IPS-NIHi7 (cell line): Measurements from ENCODE around the gene PHF13.

Source experiments
- DNase-seq: peaks from one replicate; pipeline ENCODE4 v3.0.0; 2012; ENCODE audit warnings: mixed read lengths; ENCODE audit errors: extremely low spot score

Gene PHF13

DNA sequence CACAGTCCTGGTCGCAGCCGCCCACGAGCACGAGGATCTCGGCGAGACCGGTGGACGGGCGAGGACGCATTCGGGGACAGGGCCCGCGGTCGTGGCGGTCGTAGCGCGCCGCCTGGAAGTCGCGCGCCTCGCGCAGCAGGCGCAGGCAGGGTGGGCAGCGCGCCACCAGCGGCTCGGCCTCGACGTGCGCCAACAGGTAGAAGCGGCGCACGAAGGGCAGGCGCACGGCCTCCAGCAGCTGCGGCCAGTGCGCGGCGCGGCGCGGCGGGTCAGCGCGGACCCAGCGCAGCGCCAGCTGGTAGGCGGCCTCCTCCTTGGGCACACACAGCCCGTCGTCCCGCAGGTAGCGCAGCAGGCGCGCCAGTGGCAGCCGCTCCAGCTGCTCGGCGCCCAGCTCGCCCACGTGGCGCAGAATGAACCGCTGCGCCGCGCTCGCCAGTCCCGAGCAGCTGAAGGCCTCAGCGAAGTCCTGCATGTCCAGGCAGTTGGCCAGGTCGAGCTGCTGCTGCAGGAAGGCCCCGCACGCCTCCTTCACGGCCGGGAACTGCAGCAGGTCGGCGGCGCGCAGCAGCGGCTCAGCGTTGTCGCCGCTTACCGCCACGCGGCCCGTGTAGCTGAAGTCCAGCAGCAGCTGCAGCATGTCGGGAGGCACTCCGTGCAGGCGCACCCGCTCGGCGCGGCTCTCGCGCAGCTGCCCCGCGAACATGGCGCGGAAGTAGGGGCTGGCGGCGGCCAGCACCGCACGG, 11.4 kb upstream of the PHF13 start:
- no peak for DNase-seq

DNA sequence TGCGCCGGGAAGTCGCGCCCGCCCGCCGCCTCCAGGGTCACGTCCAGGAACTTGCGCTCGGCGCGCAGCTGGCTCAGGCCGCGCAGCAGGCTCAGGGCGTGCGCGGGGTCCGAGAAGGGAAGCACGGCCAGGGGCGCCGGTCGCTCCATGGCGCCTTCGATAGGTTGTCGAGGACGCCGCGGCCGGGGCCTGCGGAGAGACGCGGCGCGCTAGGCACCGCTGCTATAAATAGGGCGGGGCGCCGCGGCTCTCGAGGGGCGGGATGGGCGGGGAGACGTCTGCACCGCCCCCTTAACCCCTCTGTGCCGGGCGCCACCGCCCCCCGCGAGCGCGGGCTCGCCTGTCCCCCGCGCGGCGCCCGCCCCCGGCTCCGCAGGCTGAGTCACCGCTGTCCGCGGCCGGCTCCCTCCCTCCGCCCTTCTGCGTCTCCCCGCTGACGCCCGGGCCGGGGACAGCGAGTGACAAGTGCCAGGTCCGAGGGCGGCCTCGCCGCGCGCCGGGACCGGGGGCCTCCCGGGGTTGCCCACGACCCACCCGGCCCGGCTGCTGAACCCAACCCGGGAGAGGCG, 10.8 kb upstream of the PHF13 start, which contains the start of gene KLHL21:
Gene KLHL21, minus strand, starts transcription at position 201 of the 569 bp plus-strand sequence. Its CDS starts 52 bp downstream, at position 149.
- DNase-seq: peak; percentile 88

DNA sequence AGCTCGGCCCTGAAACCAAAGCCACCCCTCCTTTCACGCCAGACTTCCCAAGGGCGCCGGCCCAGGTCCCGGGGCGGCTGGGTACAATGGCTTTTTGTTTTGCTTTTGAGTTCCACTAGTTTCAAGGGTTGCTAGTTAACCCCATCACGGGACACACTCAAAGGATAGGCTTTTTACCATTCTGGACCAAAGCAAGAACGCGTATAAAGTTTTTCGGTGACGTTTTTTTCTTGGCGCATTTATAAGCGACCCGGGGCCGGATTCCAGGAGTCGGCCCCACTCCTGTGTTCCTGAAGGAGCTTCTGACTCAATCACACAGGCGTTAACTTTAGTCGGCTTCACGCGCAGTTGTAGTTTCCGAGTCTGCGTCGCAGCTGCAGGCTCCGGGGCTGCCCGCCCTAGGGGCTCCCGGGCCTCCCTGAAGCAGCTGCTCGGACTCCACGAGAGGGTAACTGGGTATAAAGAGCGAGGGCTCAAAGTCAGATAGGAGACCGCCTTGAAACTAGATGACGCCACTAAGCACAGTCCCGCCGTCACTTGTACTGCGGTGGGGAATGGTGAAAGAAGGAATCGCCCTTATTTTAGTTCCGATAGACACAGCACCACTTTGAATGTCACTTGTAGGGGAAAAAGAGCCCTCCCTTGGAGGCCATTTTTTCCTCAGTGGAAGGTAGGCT, 10.2 kb upstream of the PHF13 start:
- no peak for DNase-seq

DNA sequence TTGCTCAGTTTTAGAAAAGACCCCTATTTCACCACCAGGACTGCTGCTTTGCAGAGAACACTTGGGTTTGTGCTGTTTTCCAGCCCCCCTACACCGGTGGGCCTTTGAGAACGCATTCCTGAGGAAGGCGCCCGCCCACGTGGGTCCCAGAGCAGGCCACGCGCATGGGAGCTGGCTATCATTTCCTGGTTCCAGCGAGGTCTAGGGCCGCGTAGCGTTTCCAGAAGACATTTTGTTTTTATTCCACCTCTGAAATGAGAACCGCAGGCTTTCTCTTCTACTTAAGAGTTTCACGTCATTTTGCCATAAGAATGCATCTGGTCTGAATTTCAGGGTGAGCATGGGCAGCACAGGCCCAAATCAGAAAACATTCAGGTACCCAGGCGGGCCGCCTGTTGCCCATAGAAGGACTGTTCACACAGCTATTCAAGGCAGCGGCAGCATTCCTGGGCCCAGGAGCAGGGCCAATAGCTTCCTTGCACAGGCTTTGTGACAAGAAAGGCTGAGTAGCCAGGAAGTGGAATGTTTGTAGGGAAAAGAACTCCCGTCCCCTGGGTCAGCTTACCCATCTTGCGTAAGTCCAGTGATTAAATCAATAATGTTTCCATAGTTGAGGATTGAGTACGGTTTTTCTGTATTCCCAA, 9.5 kb upstream of the PHF13 start:
- peak; percentile 69 for DNase-seq

DNA sequence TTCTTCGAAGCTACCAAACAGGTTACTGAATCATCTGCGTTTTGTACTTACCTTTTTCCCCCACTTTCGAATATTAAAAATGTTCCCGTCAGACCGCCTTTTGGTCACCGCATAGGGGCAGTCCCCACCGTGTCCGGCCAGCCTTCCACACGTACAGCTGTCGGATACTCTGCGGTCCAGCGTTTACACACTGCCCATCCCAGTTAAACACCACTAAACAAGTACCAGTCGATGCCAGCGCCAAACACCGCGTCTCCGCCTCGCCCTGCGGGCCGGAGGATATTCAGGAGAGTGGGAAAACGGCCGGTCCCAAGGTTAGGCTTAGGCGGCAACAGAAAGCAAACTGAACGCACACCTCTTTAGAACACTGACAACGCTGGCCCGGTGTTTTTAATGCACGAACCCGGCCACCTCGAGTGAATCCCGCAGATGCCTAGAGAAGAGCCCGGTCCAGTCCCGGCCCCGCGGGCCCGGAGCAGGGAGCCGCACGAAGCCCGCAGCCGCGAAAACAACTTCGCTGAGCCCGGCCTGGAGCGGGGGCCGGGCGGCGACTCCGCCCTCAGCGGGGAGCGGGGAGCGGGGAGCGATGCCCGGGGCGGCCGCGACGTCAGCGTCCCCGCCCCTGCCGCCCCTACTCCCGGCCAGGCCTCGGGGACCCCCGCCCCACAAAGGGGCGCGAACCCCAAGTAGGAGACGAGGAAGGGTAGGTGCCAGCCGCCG, 730 bp upstream of the PHF13 start:
- DNase-seq: no peak

DNA sequence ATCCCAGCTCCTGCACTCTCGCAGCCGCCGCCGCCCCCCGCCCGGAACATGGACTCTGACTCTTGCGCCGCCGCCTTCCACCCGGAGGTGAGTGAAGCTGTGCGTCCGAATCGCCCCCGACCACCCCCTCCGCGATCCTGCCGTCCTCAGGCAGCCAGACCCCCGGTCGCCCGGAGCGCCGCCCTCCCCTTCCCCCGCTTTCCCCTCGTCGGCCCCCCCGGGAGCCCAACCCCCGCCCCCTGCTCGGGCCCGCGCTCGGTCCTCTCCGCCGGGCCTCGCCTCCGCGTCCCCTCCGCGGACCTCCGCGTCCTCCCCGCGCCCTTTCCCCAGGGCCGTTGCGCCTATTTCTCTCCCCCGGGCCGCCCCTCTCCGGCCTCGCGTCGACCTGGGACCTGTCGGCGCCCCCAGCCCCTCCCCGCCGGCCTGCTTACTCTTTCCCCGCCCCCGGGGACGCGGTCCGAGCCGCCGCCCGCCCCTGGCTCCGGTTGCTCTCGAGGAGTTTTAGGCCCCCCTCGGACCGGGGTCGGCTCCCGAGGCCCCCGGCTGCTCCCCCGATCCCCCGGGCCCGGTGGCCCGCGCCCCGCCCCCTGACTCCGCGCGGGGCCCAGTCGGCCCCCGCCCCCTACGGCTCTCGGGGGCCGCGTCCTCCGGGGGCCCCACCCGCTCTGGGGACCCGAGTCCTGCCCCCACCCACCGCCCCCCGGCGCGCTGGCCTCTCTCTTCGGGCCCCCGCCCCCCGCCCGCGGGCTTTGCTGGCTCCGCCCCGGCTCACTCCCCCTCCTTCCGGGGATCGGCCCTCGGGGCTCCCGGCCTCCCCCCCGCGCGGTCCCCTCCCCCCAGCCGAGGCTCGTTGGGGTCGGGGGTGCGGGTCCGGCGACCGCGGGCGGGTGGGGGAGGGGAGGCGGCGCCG, 743 bp downstream of the PHF13 start:
- DNase-seq: peak; percentile 76

DNA sequence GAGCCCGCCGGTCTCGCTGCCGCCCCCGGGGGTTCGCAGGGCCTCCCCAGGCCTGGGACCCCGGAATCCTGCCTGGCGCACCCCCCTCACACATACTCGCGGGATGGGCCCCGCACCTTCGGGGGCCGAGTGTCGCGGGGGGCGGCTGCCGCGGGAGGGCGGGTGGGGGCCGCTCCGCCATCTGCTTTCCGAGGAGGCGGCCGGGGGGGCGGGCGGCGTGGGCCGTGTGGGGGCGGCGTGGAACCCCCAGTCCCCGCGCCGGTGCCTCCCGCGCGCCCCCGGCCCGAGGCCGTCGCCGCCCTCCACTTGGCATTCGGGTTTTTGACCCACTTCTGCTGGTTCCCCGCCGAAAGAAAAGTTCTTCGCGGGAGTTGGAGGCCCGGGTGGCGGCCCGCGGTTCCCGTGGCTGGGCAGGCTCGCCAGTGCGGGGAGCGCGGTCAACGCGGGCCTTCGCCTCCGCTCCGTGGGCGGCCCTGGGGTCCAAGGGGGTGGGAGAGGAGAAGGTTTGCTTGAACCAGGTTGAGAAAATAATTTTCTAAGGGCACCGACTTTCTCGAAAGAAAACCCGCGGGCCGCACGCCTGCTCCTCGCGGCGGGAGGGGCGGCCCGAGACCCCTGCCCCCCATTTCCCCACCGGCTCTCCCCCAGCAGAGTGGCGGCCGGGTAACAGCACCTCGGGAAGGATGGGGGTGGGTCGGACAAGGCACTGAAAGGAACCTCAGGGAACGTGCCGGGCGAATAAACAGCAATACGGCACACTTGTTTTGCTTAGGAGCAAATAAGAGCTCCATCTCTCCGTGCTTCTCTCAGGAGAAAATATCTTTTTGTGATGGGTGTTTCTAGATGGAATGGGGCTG, 1.6 kb downstream of the PHF13 start:
- DNase-seq: no peak

DNA sequence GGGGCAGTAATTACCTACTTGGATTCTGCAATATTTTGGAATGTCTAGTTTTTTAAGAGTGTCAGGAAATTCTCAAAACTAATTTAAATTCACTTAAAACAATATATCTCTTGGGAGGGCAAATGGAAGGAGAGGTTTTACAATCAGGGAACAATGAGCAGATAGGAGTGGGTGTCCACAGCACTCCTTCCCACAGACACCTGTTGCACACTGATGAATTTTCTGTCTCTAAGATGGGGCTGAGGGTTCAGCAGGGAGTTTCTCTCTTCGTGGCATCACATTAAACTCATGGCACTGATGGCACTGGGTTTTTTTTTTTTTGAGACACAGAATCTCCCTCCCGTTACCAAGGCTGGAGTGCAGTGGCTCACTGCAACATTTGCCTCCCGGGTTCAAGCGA, 5.5 kb downstream of the PHF13 start:
- no peak for DNase-seq

DNA sequence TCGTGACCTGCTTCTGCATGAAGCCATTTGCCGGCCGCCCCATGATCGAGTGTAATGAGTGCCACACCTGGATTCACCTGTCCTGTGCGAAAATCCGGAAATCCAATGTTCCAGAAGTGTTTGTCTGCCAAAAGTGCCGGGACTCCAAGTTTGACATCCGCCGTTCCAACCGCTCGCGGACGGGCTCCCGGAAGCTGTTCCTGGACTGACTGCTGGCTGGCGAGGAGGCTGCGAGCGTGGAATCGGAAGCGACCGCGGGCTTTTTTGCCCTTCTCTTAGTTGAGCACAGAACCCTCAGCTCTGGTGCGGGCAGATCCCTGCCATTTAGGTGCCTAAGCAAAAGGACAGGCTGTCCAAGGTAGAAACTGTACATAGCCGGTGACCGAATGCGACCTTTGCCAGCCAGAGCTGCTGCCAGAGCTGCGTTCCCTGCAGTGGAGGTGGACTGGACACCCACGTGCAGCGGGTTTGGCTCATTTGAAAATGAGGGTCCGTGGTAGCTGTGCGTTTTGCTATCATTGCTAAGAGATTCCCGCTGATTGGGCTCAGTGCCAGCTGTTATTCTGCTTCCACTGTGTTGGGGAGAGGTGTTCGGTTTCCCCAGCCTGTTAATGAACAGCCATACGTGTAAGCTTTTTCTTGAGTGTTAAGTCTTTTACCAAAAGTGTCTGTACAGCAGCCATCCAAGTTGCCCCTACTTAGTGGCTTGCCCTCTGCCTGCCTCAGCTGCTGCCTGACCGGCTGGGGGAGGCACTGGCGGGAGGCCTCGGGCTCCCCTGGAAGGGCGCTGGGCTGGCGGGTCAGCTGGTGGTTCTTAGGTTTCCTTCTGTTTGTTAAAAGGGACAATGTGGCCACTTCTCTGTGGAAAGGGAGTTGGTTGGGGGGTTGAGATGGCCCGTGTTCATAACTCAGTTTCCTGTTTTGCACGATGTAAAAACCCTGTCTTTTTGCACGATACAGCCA, 8.2 kb downstream of the PHF13 start:
- DNase-seq: no peak

DNA sequence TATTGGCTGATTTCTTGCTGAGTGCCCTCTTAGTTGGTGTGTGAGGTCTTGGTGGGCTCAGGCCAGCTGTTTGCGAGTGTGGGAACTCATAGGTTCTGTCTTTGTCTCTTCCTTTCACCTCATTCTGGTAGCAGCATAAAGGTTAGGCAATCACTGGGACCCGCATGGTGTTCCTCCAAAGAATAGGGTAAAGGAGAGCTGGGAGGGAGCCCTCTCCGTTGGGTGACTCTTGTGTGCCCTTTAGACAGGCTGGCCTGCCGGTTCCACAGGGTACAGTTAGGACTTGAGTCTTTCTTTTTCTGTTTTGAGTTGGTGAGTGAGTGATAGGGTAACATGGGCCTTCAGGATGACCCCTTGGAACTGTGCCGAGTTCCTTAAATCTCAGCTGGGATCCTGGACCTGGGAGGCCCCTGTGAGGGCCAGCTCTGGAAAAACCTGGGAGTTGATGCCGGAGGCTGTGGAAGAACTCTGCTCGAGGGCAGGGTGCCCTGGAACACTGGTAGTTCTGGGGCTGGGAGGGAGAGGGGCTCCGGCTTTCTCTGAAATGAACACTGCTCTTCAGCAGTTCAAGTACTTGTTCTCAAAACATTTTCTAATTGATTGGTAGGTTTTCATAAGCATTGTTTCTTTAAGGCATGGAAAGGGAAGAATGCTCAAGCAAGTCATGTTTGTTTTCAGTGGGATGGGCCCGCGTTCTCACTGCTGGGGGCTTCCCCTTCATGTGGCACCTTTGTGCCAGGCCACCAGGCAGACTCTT, 9.0 kb downstream of the PHF13 start:
- DNase-seq: no peak

DNA sequence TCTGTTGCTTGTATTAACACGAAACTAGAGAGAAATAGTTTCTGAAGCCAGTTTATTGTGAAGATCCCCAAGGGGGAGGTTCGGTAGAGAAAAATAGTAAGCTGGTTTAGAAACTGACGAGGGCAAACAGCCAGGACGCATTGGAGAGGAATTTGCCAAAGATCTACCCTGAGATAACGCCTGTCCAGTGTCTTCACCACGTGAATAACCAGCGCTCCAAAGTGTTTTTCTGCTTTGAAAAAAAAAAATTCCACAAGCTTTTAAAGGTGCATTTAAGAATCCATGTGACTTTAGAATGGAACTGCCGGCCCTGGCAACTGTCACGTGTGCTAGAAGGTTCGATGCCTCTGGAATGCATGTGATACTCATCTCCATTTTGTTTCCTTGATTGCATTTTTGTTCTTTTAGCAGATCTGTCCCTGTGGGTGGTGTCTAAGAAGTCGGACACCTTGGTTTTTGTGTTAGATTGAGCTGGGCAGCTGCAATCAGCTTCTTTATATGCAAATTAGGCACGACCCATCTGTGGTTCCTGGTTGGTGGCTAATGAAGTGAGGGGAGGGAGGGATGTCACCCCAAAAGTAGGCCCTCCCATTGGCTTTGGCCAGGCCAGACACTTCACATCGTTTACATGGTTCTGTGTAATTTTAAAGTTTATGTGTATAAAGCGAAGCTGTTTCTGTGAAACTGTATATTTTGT, 9.9 kb downstream of the PHF13 start:
- no peak for DNase-seq

DNA sequence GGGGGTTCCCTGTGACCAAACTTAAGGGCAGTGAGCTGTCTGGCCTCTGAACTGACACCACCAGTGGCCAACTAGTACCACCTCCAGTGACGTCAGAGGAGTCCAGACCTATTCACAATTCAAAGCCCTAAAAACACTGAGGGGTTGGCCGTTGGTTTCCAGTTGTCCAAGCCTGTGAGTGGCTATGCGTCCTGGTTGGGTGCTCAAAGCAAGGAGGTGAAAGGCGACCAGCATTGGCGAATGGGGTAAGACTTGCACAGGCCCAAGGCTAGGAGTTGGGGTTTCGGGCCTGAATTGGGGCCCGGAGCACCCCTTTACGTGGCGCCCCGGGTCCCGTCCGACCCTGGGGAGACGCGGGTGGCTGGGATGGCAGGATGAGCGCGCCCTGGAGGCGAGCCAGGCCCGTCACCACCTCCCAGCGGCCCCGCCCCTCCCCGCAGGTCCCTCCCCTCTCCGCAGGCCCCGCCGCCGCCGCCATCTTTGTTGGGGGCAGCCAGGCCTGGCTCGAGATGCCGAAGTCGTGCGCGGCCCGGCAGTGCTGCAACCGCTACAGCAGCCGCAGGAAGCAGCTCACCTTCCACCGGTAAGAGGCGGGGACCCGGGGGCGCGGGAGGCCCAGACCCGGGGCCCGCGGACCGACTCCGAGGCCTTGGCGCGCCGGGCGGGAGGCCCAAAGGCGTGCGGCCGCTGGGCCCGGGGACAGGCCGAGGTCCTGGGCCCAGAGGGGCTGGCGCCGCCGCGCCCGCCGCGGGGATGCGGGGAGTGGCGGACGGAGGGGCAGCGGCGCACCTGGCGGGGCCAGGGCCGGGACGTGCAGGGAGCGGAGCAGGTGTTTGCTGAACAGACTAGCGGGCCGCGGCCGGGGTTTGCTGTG, 11.4 kb downstream of the PHF13 start, which contains the start of gene THAP3:
Gene THAP3, plus strand, starts transcription at position 159 of the 874 bp plus-strand sequence. Its CDS starts 351 bp downstream, at position 510.
- peak; percentile 95 for DNase-seq

DNA sequence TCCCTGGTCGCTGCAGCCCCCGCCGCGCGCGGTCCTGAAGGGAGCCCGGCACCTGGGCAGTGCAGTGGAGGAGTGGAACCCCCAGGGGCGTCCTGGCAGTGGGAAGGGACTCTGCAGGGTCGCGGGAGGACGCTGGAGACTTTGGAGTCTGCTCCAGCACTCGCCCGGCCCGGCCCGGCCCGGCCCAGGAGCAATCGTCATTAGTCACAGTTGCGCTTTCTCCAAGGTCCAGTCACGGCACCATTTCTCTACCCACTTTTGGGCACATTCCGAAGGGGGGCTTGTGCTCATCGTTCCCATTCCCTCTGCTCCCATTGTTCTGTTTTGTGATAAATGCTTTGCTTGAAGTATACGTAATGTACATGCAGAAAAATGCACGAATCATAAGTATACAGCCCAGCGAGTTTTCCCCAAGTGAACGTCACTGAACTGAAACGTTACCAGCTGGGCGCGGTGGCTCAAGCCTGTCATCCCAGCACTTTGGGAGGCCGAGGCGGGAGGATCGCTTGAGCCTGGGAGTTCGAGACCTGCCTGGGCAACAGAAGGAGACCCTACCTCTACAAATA, 12.1 kb downstream of the PHF13 start:
- no peak for DNase-seq

DNA sequence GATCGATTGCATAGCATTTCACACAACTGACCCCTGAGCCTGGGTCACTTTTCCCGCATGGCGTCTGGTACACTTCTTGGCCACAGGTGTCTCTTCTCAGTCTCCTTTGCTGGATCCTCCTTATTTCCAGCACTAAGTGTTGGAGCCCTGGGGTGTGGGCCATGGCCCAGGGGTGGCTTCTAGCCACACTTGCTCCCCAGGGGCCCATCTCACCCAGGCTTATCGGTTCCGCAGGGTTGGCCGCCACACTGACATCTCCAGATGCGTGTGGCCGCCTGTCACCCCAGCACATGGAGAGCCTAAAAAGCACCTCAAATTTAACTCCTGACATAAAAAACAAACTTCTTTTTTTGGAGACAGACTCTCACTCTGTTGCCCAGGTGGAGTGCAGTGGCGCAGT, 13.5 kb downstream of the PHF13 start:
- DNase-seq: no peak

DNA sequence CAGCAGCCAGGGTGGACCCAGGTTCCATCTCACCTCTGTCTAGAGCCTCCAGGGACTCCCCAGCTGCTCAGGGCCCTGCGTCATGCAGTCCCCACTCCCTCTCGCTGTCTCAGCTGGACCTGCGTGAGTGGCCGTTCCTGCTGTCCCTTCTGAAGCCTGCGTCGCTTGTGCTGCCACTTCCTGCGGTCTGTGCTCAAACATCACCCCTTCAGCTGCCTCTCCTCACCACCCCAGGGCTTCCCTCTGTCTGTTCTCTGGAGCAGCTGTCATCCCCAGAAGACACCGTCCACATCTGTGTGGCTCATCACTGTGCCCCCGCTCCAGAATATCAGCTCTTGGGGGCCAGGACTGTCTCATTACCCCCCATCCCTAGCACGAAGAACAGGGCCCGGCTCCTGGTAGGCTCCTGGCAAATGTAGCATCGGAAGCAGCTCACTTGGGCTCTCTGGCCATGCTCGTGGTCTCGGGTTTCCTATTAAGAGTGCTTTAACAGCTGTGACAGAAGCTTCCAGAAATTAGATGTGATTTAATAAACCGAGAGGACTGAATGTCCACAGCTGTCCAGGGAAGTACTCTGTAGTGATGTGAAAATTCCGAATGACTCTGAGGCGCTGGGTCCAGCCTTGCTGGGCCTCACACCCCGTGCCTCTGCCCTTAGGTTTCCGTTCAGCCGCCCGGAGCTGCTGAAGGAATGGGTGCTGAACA, 14.5 kb downstream of the PHF13 start:
- DNase-seq: no peak
